ENCODE results near the gene COX14.
A peak's percentile ranks its signal among the peaks of the same experiment; 100 is the strongest.

The COX14 gene

DNA sequence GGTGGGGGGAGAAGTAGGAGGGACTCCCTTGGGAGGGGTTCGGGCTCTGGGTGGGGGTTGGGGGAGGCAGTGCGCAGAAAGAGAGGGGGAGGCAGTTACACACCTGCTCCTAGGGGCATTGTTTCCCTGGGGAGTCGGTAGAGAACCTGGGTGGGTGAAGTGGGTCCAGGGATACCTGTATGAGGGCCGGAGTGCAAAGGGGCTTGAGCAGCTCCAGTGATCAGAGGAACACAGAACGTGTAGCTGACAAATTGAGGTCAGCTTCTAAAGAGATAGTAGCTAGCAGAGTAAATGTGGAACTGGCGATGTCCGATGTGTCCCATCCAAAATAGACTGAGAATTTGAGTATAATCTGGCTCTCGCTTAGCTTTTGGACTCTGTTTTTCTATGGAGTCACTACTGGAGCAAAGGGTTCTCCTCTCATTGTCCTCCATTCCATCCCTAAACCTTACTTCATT, 26.4 kb upstream of the COX14 start:
- no peak for DNase-seq

DNA sequence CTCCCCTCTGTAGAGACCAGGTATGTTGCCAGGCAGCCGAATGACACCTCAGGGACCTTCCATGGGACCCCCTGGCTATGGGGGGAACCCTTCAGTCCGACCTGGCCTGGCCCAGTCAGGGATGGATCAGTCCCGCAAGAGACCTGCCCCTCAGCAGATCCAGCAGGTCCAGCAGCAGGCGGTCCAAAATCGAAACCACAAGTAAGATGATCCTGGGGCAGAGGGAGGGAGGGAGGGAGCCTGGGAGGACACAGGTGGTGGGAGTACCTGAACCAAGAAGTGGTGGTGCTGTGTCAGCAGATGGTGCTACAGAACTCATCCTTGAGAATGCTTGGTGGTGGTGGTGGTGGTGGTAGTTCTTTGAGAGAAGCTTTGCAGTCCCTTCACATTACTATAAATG, 25.9 kb upstream of the COX14 start:
- no peak for DNase-seq

DNA sequence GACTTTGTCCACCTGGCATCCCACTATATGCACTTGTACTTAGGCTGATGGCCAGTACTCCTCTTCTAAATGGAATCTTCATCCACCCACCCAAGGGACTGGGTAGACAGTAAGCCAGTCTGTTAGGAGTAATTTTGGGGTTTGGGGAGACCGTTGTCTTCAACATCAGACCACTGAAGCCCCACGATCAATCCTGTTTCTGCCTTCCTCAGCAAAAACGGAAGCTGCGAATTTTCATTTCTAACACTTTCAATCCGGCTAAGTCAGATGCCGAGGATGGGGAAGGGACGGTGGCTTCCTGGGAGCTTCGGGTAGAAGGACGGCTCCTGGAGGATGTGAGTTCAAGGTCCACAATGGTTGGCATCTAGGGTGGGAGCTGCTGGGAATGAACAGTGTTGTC, 24.9 kb upstream of the COX14 start:
- no peak for DNase-seq

DNA sequence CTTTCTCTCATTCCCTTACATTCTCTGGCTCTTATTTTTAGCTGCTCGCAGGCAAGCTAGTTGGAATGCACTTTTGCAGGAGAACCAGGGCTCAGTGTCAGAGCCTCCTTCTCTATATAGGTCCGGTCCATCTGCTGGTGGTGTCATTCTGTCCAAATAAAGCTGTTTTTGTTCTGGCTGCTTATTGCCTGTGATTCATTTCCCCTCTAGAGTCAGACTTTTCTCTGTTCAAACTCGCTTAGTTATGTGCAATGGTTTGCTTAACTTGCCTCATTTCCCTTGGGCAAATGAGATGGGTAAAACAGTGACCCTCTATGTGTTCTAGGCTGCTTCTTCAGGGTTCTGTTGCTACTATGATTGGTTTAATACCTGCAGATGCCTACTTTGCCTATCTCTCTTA, 24.0 kb upstream of the COX14 start:
- DNase-seq: no peak

DNA sequence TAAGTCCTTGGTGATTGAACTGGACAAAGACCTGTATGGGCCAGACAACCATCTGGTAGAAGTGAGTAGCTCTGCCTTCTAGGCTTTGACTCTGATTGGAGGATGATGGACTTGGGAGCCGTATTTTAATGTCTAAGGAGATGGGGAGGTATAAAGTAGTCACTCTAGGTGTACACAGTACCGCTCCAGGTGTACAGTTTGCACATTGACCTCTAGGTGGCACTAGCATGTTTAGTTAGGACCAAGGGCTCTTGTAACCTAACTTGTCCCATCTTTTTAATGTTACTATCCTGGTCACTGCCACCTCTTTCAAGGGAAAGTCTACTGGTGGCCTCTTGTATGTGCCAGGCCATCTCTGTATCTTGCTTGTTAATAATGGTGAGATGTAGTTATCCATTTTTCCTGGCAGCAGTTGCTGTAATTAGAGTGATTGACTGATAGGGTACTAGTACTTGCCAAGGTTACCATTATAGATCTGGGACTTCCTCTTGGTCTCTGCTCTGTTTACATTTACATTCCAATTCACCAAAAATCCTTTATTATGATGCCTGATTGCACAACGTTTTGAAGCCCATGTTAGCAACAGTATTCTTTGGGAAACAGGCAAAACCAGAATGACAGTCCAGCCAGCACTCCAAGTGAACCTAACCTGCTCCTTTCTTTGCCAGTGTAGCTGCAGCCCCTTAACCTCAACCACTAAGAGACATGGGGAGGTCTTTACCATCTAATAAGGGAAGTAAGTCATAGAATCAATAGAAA, 23.3 kb upstream of the COX14 start:
- DNase-seq: peak; percentile 9

DNA sequence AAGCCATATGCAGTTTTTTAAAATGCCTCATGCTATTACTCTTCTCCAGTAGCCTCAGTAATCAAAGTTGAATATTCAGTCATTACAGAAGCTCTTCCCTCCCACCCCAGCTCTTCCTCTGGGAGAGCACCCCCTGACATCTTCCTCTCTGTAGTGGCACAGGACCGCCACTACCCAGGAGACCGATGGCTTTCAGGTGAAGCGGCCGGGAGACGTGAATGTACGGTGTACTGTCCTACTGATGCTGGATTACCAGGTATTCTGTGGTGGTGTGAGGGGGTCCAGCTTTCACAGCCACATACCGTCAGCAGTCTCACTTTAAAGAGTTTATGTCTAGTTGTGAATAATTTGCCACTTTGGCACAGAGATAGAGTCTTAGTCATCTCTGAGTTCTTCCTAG, 22.3 kb upstream of the COX14 start:
- DNase-seq: no peak

DNA sequence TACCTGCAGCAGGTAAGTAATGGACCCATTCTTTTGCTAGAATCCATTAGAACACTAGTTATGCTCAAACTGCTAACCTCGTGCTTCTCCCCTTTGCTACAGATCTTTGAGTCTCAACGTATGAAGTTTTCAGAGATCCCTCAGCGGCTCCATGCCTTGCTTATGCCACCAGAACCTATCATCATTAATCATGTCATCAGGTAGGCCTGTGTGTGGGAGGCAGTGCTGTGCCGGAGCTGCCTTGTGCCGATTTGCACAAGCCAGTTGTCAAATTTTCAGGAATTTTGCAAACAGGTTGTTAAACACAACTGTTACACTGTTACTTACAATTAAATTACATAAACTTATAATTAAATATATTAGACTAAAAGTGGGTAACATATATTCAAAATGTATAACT, 21.6 kb upstream of the COX14 start:
- DNase-seq: no peak

DNA sequence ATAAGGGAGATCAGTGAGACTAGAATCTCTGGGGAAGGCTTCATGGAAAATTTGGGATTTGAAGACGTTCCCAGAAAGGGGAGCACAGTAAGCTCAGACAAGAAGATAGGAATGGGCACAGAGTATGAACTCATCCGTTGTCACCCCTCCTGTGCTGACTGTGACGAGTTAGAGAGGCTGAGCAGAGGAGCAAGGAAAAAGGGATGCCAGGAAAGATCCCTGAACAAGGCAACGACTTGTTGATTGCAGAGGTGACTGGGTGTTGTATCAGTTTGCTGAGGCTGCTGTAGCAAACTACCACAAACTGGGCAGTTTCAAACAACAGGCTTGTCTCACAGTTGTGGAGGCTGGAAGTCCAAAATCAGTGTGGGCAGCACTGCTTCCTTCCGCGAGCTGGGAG, 14.1 kb upstream of the COX14 start:
- DNase-seq: no peak

DNA sequence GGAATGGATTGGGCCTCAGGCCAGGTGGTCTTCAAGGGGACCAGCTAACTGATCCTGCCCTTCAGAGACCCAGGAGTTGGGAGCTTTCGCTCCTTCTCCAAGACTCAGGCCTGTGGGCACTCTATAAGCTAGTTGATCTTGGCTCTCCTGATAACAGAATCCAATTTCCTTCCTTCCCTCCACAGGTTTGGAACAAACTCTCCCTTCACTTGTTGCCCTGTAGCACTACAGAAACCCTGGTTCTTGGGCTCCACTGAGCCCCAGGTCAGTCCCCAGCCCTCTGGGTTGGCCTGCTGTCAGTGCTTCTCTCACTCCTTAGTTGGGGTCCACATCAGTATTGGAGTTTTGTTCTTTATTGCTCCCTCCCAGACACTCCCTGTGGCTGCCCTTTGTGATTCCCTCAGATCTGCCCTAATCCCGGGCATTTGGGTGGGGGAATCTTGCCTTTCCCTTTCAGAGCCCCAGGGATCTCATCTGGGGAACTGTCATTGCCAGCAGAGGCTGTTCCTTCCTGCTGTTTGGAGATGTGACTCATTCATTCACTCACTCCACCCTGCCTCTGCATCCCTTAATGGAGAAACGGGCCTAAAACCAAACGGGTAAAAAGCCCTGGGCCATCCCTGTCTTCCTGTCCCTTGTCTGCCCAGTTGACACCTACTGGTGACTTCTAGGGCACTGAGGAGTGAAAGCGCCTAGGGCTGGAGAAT, 12.6 kb upstream of the COX14 start:
- DNase-seq: no peak

DNA sequence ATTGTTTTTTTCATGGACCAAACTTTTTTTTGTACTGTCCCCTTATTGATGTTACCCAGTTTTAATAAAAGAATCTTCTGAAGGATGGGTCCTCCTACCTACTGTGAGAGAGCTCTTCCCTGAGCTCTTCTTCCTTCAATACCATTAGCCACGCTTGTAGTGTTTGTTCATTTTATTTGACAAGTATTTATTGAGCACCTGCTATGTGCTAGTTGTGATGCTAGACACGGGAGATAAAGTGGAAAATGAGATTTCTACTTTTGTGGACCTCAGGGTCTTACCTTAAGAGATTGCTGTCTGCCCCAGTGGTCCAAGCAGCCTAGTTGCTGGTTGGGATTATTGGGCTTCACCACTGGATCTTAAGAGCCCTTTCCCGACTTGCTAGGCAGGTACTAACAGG, 11.5 kb upstream of the COX14 start:
- DNase-seq: no peak

DNA sequence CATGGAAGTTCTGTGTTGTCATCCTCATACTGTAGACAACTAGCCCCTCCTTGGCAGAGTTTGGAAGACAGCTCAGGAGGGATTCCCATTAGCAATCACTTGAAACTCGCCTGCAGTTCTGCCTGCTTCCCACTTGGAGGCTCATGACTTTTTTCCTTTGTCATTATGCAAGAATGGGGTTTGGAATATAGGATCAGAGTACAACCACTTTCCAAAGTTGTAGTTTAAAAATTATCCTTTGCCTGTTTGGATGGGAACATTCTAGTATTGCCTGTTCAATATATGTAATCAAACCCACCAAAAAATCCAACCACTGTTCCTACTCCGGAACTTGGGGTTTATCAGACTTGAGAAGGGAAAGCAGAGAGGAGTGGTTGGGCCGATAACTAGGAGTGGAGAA, 10.4 kb upstream of the COX14 start:
- no peak for DNase-seq

DNA sequence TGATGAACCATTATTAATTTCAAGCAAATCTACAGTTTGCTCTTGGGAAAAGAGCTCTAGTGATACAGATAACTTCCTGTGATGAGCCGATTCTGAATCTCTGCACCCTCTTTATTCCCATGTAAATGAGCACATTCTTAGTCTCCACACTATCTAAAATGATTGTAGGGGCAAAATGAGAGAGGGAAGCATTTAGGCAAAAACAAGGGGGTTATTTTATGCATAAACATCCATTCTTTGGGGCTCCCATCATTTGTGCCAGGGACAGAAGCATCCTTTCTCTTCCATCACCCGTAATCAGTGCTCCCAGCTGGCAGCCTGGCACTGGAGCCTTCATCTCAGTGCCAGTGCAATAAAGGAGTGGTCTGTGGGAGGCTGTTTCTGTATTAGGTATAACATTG, 9.9 kb upstream of the COX14 start:
- DNase-seq: no peak

DNA sequence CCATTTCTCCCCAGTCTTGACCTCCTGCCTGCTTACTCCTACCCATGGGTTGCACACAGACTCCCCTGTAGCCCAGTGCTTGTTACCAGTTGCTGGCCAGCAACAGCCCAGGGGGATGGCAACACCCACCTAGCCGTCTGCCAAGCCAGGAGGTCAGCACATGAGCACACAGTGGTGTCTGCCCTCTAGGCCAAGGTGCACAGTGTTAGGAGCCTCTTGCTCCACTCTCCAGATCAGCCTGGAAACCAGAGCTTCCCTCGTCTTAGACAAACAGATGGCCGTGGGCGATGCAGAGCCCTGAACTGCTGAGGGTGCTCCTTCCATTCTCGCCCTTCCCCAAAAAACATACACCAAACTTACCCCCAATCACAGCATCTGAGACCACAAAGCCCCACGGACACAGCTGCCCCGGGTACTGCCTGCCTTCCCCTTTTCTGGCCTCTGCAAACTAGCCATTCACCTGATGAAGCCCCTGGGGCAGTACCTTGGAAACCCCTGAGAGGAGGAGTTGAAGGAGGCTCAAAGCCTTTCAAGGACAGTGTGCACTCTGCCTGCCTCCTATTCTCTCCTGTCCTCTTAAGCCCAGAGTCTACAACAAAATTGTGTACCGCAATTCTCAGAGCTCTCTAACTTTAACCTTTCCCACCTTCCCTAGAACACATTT, 9.3 kb upstream of the COX14 start:
- no peak for DNase-seq

DNA sequence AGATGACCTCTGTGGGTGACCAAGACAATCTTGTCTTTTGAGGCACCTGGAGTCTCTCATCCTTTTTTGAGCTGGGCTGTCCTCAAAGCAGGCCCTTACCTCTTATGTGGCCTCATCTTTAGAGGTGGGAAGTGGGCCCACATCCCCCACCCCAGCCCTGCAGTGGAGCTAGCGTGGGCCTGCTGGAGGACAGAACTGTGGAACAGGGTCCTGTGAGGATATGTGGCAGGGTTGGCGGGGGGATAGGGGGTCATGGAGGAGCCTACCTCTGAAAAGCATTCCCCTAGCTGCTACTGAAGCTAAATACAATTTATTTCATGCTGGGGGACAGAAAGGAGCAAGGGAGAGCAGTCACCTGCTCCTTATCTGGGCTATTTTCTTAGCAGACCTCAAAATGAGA, 8.7 kb upstream of the COX14 start:
- no peak for DNase-seq

DNA sequence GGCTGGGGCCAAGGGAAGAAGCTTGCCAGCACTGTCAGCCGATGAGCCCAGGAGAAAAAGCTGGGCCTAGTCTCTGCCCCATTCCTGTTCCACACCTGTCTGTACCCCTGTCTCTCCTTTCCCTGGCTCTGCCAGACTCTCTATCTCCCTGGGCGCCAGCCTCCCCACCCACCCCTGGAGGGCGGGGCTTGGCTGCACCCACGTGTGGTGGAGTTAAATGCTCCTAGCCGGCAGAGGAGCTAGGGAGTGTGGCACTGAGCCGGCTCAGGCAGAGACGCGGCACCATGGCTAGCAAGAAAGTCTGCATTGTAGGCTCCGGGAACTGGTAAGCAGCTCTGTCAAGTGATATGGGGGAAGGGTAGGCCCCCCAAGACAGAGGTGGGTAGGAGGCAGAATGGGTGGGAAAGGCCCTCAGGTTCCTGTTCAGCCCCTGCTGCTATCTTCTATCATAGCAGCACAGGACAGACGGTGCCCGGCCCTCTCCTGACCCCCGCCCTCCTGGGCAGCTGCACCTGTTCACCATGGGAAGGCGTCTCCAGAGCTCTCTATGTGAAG, 8.2 kb upstream of the COX14 start, which contains the start of gene GPD1:
GPD1 (plus strand) TSS at position 242 of the 555 bp plus-strand sequence; CDS start at position 285, 43 bp downstream.
- peak; percentile 25 for DNase-seq

DNA sequence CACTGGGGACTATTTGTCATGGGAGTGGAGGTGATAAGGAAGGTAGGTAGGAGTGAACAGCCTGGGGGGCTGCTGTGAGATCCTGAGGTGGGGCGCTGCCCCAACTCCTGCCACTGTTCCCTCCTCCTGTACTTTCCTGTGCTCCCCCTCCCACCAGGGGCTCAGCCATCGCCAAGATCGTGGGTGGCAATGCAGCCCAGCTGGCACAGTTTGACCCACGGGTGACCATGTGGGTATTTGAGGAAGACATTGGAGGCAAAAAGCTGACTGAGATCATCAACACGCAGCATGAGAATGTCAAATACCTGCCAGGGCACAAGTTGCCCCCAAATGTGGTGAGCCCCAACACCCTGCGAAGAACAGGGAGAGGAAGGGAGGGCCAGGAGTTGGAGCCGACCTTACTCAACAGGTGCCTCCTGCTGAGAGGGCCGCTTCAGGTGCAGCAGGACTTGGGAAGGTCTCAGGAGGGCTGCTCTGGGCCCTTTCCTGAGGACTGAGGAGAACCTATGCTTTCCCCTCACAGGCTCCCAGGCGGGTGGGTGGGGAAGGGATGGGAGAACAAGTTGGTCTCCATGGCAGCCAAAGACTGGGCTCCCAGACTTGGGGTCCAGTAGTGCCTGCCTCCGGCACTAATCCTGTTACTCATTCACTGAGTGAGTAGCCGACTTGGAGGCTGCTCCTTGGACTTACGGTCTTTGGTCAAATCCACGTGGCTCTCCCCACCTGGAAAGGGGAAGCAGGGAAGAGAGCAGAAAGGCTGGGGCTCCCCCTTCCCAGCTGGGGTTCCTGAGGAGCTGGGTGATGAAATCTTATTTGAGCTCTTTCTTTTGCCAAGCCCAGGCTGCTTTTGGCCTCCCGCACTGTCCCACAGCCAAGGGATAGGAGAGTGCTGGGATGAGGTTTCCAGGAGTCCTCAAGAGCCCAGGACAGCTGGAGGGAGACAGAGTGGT, 7.3 kb upstream of the COX14 start:
- no peak for DNase-seq

DNA sequence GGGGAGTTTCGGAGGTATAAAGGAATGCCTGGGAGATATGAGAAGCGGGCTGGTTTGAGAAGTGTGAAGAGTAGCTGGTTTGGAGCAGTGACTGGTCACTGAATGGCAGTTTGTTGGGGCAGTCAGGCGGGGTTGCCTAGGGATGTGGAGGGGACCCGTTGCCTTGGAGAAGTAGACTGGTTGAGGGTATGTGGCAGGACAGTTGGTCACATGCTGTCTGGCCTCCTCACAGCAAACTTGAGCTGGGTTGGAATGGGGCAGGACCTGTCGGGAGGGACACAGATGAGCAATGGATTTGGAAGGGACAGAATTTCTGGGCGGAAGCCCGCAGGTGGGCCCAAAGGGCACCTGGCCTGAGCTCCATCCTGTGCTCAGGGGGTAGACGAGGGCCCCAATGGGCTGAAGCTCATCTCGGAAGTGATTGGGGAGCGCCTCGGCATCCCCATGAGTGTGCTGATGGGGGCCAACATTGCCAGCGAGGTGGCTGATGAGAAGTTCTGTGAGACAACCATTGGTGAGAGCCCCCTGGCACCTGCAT, 6.1 kb upstream of the COX14 start:
- DNase-seq: no peak

DNA sequence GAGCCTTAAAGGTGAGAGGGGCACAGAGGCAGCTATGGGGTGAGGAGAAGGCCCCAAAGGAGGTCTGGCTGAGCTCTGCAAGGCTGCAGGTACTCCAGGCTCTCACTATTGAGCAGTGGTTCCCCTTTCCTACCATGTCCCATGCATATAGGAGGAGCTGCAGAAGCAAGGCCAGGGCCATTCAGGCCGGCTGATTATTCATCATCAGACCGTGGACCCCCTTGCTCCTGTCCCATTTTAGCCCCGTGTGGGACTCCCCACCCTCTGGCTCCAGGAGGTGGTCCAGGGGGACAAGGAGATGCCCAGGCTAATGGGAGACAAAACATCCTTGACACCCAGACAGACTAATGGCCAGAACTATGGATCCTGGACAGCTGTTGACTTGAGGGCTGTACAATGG, 5.1 kb upstream of the COX14 start:
- DNase-seq: no peak

DNA sequence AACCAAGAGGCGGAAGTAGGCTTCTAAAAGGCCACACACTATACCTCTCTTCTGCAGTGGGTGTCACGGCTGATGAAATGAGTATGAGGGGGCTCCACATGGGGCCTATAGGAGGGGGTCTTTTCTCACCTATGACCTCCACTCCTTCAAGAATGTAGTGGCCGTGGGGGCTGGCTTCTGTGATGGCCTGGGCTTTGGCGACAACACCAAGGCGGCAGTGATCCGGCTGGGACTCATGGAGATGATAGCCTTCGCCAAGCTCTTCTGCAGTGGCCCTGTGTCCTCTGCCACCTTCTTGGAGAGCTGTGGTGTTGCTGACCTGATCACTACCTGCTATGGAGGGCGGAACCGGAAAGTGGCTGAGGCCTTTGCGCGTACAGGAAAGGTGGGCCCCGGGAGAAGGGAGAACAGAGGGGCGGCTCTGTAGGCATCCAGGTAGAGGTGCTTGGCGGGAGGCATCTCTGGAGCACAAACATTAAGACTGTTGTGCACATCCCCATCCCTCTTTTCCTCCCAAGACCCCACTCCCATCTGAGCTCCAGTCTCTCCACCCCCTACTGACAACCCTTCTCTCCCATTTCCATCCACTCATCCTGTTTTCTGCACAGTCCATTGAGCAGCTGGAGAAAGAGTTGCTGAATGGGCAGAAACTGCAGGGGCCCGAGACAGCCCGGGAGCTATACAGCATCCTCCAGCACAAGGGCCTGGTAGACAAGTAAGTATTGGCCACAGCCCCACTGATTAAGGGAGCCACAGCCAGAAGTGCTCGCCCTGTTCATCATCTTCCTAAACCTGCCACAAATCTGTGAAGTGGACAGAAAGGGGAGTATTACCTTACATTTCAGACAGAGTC, 4.4 kb upstream of the COX14 start:
- DNase-seq: no peak

DNA sequence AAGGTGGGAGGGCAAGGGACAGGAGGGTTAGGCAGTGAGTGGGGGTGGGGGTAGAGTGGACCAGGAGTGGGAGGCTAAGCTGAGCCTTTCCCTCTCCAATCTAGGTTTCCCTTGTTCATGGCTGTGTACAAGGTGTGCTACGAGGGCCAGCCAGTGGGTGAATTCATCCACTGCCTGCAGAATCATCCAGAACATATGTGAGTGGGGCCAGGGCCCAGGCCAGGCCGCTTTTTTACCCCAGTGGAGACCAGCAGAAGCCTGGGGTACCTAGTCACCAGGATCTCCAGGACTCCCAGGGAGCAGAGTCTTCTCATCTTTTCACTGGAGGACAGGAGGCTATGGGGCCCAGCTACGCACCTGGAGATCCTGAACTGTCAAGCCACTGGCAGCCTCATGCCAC, 2.7 kb upstream of the COX14 start:
- no peak for DNase-seq

DNA sequence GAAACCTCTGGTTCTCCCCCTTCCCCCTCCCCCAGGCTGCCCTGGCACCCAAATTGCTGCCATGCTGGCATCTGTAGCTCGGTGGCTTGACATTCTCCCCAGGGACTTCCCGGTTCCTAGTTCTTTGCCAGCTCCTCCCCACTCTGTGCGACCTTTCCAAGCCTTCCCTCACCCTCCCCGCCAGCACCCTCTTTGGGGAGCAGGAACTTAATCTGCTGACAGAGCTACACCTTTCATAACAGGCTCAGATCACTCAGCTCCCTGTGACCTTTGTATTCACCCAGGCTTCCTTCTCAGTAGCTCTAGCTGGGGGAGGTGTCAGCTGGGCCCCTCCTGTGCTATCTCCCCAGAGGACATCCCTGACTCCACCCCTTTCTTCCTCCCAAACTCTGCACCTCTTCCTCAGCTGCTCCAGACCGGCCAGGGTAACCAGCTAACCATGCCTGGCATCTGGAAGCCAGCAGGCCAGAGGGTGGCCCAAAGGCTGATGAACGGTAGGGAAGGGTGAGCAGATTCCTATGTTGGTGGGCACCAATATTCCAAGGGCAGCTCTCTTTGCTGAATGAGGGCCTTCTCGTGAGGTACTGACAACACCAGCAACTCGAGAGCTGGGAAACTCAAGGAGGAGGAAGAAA, 1.8 kb upstream of the COX14 start:
- no peak for DNase-seq
